Camera-type eye (tissue), 1 donor: ENCODE results near the gene ALLC. TPM values are rescaled to one million over a fixed set of nuclear protein-coding genes. Genes with fewer than 3 reads are reported as not detected.

Experiments used
- total RNA-seq: library from RNA; depleted of rRNA; stranded (reverse); fragments of >200 nt; gene quantifications from one replicate; pipeline ENCODE4 v1.2.3, GENCODE V29; 2014

Gene ALLC
- total RNA-seq = 0.77 TPM

DNA sequence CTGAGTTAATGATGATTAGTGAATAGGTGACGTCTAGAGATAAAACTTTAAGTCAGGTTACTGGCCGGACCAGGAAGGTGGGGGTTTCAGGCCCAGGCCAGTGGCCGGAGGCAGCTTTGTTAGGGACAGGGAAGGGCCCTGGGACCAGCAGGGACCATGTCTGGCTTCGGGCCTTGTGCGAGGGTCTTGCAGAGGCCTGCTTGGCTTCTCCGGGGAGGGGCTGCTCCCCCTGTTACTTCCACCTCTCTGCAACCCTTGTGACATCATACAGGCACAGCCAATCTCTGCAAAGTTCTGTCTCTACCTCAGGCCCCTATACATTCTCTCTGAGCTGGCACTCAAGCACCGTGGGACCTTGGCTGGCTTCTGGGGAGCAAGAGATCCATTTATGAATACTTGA lies at the start of gene ALLC:
ALLC (plus strand) TSS at position 320 of the 400 bp plus-strand sequence. CDS start 12,958 bp downstream, outside the sequence.

GRCh38 chr2:3703236-3703756 lies 45.3 kb downstream of the ALLC start, which contains the start of gene DCDC2C:
TSS of gene DCDC2C (plus strand) at chr2:3703575. CDS start at chr2:3703752, 177 bp downstream.

Other genes with a start within 250 kb of the ALLC start
- 25.5 TPM for gene ADI1, start 138.7 kb upstream of the ALLC start, total RNA-seq
- gene RNASEH1, start 99.9 kb upstream of the ALLC start, total RNA-seq = 23.1 TPM
- gene RPS7, start 82.9 kb upstream of the ALLC start, total RNA-seq = 1,331 TPM
- gene COLEC11, start 63.1 kb upstream of the ALLC start, total RNA-seq = 2.7 TPM
- gene DCDC2C, start 45.4 kb downstream of the ALLC start, total RNA-seq = 1.6 TPM